ENCODE data around the gene SF1. TPM values are rescaled to one million over a fixed set of nuclear protein-coding genes. Genes with fewer than 3 reads are reported as not detected.

The SF1 gene
- total RNA-seq, 4 donors from 2014 or later, result 199 to 285 (median 234) TPM

- H3K27me3 ChIP-seq, result no peaks in the 10 kb centered on the region
- no peak overlapping the region for H3K4me3 ChIP-seq
- 92% methylated on average over 15 of the region's 21 CpGs for WGBS
- H3K36me3 ChIP-seq, result peaks cover 11 to 47% (median 43%) of the 10 kb centered on the region in 4 donors
- intact Hi-C loops (cut with DNase I), result no loop called here
- TF ChIP-seq POLR2A (IDR thresholded peaks at IDR 0.05; ENCODE audit: low read depth), result no peak
- TF ChIP-seq EP300 (IDR thresholded peaks at IDR 0.05), result no peak
- no peak for TF ChIP-seq POLR2AphosphoS5 (IDR thresholded peaks at IDR 0.05)
- TF ChIP-seq CTCF (IDR thresholded peaks at IDR 0.05), result no peak
- H3K9me3 ChIP-seq, result no peaks in the 10 kb centered on the region
- peaks cover 15 to 33% (median 25%) of the 10 kb centered on the region in 4 donors for H3K4me1 ChIP-seq
- DNase-seq (ENCODE audit: extremely low spot score), result no peak
- peak overlapping the region in 3 of 4 donors; percentile 45 to 88 (median 55) for H3K27ac ChIP-seq (replicated peaks in 1 of 4)
Measured at GRCh38 chr11:64754919-64755662, 23.3 kb downstream of the SF1 start.

- 87% methylated on average over 26 of the region's 26 CpGs for WGBS
- H3K36me3 ChIP-seq, result peaks cover 11 to 48% (median 45%) of the 10 kb centered on the region in 4 donors
- peak overlapping the region in 3 of 4 donors; percentile 45 to 58 (median 55) for H3K27ac ChIP-seq (replicated peaks in 1 of 4)
- no peak overlapping the region for H3K4me3 ChIP-seq
- TF ChIP-seq CTCF (IDR thresholded peaks at IDR 0.05) (no peak), POLR2A (IDR thresholded peaks at IDR 0.05; ENCODE audit: low read depth) (no peak), POLR2AphosphoS5 (IDR thresholded peaks at IDR 0.05) (no peak), EP300 (IDR thresholded peaks at IDR 0.05) (no peak)
- no peak for DNase-seq (ENCODE audit: extremely low spot score)
- no peaks in the 10 kb centered on the region for H3K27me3 ChIP-seq
- peaks cover 7 to 25% (median 18%) of the 10 kb centered on the region in 4 donors for H3K4me1 ChIP-seq
- no peaks in the 10 kb centered on the region for H3K9me3 ChIP-seq
- intact Hi-C loops (cut with DNase I), result no loop called here
Measured at GRCh38 chr11:64754124-64754918, 24.0 kb downstream of the SF1 start.

GRCh38 chr11:64753380-64754123, 24.8 kb downstream of the SF1 start:
- 91% methylated on average over 39 of the region's 43 CpGs for WGBS
- no peak overlapping the region for H3K4me3 ChIP-seq
- peak overlapping the region in 3 of 4 donors; percentile 45 to 58 (median 55) for H3K27ac ChIP-seq (replicated peaks in 1 of 4)
- DNase-seq (ENCODE audit: extremely low spot score), result no peak
- TF ChIP-seq POLR2AphosphoS5 (IDR thresholded peaks at IDR 0.05), result no peak
- TF ChIP-seq POLR2A (IDR thresholded peaks at IDR 0.05; ENCODE audit: low read depth), result no peak
- no peak for TF ChIP-seq CTCF (IDR thresholded peaks at IDR 0.05)
- no peak for TF ChIP-seq EP300 (IDR thresholded peaks at IDR 0.05)
- no peaks in the 10 kb centered on the region for H3K27me3 ChIP-seq
- H3K9me3 ChIP-seq, result no peaks in the 10 kb centered on the region
- H3K4me1 ChIP-seq, result peaks cover 0 to 20% (median 14%) of the 10 kb centered on the region in 4 donors
- intact Hi-C loops (cut with DNase I), result no loop called here
- H3K36me3 ChIP-seq, result peaks cover 11 to 48% (median 45%) of the 10 kb centered on the region in 4 donors

GRCh38 chr11:64753019-64753379, 25.3 kb downstream of the SF1 start:
- Histone ChIP-seq H3K9me3 (no peaks in the 10 kb centered on the region), H3K4me3 (no peak overlapping the region), H3K27ac (replicated peaks in 1 of 4) (peak overlapping the region in 3 of 4 donors; percentile 23 to 55 (median 50)), H3K36me3 (peaks cover 11 to 48% (median 45%) of the 10 kb centered on the region in 4 donors), H3K4me1 (peaks cover 0 to 20% (median 12%) of the 10 kb centered on the region in 4 donors), H3K27me3 (no peaks in the 10 kb centered on the region)
- 78% methylated on average over 2 of the region's 7 CpGs for WGBS
- no peak for DNase-seq (ENCODE audit: extremely low spot score)
- intact Hi-C loops (cut with DNase I), result no loop called here
- TF ChIP-seq POLR2A (IDR thresholded peaks at IDR 0.05; ENCODE audit: low read depth) (no peak), CTCF (IDR thresholded peaks at IDR 0.05) (no peak), EP300 (IDR thresholded peaks at IDR 0.05) (no peak), POLR2AphosphoS5 (IDR thresholded peaks at IDR 0.05) (no peak)

Measured in esophagus muscularis mucosa (tissue), 4 donors.